ENCODE measurements around the gene OXER1. TPM values are rescaled to one million over a fixed set of nuclear protein-coding genes. Genes with fewer than 3 reads are reported as not detected.

Gene OXER1
- total and polyA plus RNA-seq, 2 of the 13 experiments (the other 11 are each of a cell fraction or from before 2014, with no cell fraction given), result 8.0 to 9.0 TPM

DNA sequence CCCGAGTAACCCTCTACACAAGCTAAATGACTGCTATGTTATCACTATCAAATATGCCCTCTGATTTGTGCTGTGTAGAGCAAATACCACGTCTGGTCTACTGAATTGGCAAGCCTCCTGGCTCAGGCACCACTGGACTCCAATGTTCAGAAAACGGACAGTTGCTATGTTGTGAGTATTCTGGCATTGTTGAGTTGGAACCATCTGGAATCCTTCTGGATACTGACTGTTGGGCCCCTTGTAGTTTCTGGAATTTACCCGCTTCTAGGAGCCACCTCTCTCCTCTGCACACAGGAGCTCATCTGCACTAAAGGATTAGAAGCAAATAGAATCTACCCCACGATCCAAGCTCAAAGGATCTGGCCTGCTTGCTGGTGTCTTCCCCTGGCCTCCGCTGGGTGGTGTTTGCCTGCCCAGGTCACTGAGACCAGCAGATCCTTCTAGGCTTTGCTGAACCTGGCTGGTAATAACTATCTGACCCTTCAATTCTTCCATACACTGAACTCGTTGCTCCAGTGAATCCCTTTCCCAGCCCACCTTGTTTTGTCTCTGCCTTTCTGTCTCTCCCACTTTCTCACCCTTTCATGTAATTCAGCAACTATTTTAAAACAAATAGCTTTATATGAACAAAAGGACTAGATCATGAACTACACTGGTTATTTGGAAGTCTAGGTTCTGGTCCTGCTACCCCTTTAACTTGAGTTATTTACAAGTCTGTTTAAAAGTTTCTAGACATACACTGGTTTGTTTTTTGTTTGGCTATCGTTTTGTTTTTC, 30.5 kb upstream of the OXER1 start (continued):
- TF ChIP-seq, protein P1, sequence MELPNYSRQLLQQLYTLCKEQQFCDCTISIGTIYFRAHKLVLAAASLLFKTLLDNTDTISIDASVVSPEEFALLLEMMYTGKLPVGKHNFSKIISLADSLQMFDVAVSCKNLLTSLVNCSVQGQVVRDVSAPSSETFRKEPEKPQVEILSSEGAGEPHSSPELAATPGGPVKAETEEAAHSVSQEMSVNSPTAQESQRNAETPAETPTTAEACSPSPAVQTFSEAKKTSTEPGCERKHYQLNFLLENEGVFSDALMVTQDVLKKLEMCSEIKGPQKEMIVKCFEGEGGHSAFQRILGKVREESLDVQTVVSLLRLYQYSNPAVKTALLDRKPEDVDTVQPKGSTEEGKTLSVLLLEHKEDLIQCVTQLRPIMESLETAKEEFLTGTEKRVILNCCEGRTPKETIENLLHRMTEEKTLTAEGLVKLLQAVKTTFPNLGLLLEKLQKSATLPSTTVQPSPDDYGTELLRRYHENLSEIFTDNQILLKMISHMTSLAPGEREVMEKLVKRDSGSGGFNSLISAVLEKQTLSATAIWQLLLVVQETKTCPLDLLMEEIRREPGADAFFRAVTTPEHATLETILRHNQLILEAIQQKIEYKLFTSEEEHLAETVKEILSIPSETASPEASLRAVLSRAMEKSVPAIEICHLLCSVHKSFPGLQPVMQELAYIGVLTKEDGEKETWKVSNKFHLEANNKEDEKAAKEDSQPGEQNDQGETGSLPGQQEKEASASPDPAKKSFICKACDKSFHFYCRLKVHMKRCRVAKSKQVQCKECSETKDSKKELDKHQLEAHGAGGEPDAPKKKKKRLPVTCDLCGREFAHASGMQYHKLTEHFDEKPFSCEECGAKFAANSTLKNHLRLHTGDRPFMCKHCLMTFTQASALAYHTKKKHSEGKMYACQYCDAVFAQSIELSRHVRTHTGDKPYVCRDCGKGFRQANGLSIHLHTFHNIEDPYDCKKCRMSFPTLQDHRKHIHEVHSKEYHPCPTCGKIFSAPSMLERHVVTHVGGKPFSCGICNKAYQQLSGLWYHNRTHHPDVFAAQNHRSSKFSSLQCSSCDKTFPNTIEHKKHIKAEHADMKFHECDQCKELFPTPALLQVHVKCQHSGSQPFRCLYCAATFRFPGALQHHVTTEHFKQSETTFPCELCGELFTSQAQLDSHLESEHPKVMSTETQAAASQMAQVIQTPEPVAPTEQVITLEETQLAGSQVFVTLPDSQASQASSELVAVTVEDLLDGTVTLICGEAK (IDR thresholded peaks at IDR 0.05), result no peak
- TF ChIP-seq, protein P1 (CRISPR knock-in tag; IDR thresholded peaks at IDR 0.05), result no peak; the same call in 1 of the 2 replicates
- no peak for TF ChIP-seq ZMYM3 (CRISPR knock-in tag; IDR thresholded peaks at IDR 0.05)
- no peak for TF ChIP-seq NR2C2 (CRISPR knock-in tag; IDR thresholded peaks at IDR 0.05; ENCODE audit: borderline replicate concordance)
- TF ChIP-seq, protein P2, sequence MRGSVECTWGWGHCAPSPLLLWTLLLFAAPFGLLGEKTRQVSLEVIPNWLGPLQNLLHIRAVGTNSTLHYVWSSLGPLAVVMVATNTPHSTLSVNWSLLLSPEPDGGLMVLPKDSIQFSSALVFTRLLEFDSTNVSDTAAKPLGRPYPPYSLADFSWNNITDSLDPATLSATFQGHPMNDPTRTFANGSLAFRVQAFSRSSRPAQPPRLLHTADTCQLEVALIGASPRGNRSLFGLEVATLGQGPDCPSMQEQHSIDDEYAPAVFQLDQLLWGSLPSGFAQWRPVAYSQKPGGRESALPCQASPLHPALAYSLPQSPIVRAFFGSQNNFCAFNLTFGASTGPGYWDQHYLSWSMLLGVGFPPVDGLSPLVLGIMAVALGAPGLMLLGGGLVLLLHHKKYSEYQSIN (CRISPR knock-in tag; IDR thresholded peaks at IDR 0.05; ENCODE audit: borderline replicate concordance), result no peak
- TF ChIP-seq ZNF512 (CRISPR knock-in tag; IDR thresholded peaks at IDR 0.05), result peak; percentile 84; the same call in 1 of the 2 replicates
- no peak for TF ChIP-seq CREB1 (IDR thresholded peaks at IDR 0.05)
- TF ChIP-seq CREB1 (CRISPR knock-in tag; IDR thresholded peaks at IDR 0.05), result no peak; the same call in 1 of the 2 replicates
- no peak for TF ChIP-seq GZF1 (CRISPR knock-in tag; IDR thresholded peaks at IDR 0.05)
- TF ChIP-seq MIXL1 (CRISPR knock-in tag; IDR thresholded peaks at IDR 0.05), result no peak; the same call in 1 of the 2 replicates
- no peak for TF ChIP-seq ZNF543 (CRISPR knock-in tag; IDR thresholded peaks at IDR 0.05)
- no peak for TF ChIP-seq ZNF749 (CRISPR knock-in tag; IDR thresholded peaks at IDR 0.05; ENCODE audit: borderline replicate concordance)
- TF ChIP-seq KLF16 (CRISPR knock-in tag; IDR thresholded peaks at IDR 0.05), result peak in 1 of 2 experiments; percentile 32; a peak in 2 of 4 replicates
- TF ChIP-seq, protein P3, sequence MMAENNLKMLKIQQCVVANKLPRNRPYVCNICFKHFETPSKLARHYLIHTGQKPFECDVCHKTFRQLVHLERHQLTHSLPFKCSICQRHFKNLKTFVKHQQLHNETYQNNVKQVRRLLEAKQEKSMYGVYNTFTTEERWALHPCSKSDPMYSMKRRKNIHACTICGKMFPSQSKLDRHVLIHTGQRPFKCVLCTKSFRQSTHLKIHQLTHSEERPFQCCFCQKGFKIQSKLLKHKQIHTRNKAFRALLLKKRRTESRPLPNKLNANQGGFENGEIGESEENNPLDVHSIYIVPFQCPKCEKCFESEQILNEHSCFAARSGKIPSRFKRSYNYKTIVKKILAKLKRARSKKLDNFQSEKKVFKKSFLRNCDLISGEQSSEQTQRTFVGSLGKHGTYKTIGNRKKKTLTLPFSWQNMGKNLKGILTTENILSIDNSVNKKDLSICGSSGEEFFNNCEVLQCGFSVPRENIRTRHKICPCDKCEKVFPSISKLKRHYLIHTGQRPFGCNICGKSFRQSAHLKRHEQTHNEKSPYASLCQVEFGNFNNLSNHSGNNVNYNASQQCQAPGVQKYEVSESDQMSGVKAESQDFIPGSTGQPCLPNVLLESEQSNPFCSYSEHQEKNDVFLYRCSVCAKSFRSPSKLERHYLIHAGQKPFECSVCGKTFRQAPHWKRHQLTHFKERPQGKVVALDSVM (CRISPR knock-in tag; IDR thresholded peaks at IDR 0.05), result peak; percentile 39; the same call in 1 of the 2 replicates
- TF ChIP-seq ZNF879 (CRISPR knock-in tag; IDR thresholded peaks at IDR 0.05), result no peak
